ENCODE results near the gene LRBA. TPM values are rescaled to one million over a fixed set of nuclear protein-coding genes. Genes with fewer than 3 reads are reported as not detected.

The LRBA gene
- total and polyA plus RNA-seq, 12 donors: 6.2 to 31.2 (median 23.9) TPM

- WGBS, 2 donors: 73 to 76% methylated on average over 9 of the region's 9 CpGs
- Histone ChIP-seq H3K4me3 (no peak overlapping the region), H3K27me3 (no peaks in the 10 kb centered on the region), H3K9me3 (peaks cover 0 to 23% (median 5%) of the 10 kb centered on the region in 11 donors), H3K36me3 (peaks cover 0 to 35% (median 7%) of the 10 kb centered on the region in 9 donors), H3K4me1 (peaks cover 0 to 11% (median 0%) of the 10 kb centered on the region in 9 donors), H3K27ac (peak overlapping the region in 1 of 10 donors; percentile 10)
- TF ChIP-seq, protein P1, sequence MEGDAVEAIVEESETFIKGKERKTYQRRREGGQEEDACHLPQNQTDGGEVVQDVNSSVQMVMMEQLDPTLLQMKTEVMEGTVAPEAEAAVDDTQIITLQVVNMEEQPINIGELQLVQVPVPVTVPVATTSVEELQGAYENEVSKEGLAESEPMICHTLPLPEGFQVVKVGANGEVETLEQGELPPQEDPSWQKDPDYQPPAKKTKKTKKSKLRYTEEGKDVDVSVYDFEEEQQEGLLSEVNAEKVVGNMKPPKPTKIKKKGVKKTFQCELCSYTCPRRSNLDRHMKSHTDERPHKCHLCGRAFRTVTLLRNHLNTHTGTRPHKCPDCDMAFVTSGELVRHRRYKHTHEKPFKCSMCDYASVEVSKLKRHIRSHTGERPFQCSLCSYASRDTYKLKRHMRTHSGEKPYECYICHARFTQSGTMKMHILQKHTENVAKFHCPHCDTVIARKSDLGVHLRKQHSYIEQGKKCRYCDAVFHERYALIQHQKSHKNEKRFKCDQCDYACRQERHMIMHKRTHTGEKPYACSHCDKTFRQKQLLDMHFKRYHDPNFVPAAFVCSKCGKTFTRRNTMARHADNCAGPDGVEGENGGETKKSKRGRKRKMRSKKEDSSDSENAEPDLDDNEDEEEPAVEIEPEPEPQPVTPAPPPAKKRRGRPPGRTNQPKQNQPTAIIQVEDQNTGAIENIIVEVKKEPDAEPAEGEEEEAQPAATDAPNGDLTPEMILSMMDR (IDR thresholded peaks at IDR 0.05): no peak
- intact Hi-C loops (cut with DNase I): no loop called here
- ATAC-seq: peak in 2 of 8 donors; percentile 29 to 31
- no peak for DNase-seq
Observed at GRCh38 chr4:150280081-150280895, 734.8 kb downstream of the LRBA start.

DNA sequence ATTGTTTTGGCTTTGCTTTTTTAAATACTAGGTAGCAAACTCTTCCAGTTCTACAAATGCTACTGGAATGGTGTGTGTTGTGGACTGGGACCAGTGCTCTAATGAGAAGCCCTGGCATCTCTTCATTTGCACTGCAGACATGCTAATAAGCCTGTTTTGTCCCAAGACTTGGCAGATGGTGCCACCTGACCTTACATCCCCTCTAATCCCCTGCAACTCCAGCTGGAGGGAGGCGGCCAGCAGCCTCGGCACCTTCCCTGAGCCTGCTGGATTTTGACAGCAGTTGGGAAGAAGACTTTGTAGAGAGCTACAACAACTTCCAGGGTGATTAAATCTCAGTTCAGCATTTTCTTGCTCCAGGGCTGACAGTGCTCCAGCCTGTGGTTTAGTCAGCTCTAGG lies 736.9 kb downstream of the LRBA start:
- 73 to 74% methylated on average over 2 of the region's 2 CpGs for WGBS, 2 donors
- Histone ChIP-seq H3K4me3 (no peak overlapping the region), H3K9me3 (peaks cover 0 to 36% (median 5%) of the 10 kb centered on the region in 11 donors), H3K27ac (no peak overlapping the region), H3K27me3 (no peaks in the 10 kb centered on the region), H3K4me1 (peaks cover 0 to 11% (median 0%) of the 10 kb centered on the region in 9 donors), H3K36me3 (peaks cover 0 to 35% (median 7%) of the 10 kb centered on the region in 9 donors)
- DNase-seq (no peak), ATAC-seq (peak in 1 of 8 donors; percentile 29)
- intact Hi-C loops (cut with DNase I): no loop called here
- TF ChIP-seq, protein P1 (IDR thresholded peaks at IDR 0.05): no peak

DNA sequence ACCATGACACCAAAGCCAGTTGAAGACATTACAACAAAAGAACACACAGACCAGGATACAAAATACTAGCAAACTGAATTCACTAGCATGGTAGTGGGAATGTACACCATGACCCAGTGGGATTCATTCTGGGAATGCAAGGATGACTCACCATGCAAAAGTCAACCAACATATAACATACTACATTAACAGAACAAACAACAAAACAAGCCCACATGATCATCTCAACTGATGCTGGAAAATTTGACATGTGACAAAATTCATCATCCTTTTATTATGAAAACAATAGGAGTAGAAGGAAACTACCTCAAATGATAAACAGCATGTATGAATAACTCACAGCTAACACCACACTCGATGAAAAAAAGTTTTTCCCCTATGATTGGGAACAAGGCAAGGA lies 746.6 kb downstream of the LRBA start:
- TF ChIP-seq, protein P1 (IDR thresholded peaks at IDR 0.05): no peak
- intact Hi-C loops (cut with DNase I): no loop called here
- H3K27ac ChIP-seq: no peak overlapping the region
- H3K9me3 ChIP-seq: peaks cover 0 to 21% (median 0%) of the 10 kb centered on the region in 11 donors
- DNase-seq (no peak), ATAC-seq (no peak)
- peaks cover 0 to 60% (median 0%) of the 10 kb centered on the region in 9 donors for H3K36me3 ChIP-seq
- 98 to 100% methylated on average over 1 of the region's 1 CpG for WGBS, 2 donors
- no peaks in the 10 kb centered on the region for H3K4me1 ChIP-seq
- H3K4me3 ChIP-seq: no peak overlapping the region
- H3K27me3 ChIP-seq: no peaks in the 10 kb centered on the region

- ATAC-seq (no peak), DNase-seq (no peak)
- Histone ChIP-seq H3K9me3 (peaks cover 0 to 8% (median 0%) of the 10 kb centered on the region in 11 donors), H3K36me3 (peaks cover 0 to 36% (median 0%) of the 10 kb centered on the region in 9 donors), H3K27ac (no peak overlapping the region), H3K4me3 (no peak overlapping the region), H3K4me1 (no peaks in the 10 kb centered on the region), H3K27me3 (no peaks in the 10 kb centered on the region)
- TF ChIP-seq, protein P1 (IDR thresholded peaks at IDR 0.05): no peak
- 97 to 100% methylated on average over 1 of the region's 1 CpG for WGBS, 2 donors
- intact Hi-C loops (cut with DNase I): no loop called here
Observed at GRCh38 chr4:150265806-150266205, 749.3 kb downstream of the LRBA start.
